ENCODE data around the gene DUSP8. TPM values are rescaled to one million over a fixed set of nuclear protein-coding genes. Genes with fewer than 3 reads are reported as not detected.

The DUSP8 gene
- total and polyA plus RNA-seq, 9 of the 15 experiments (the other 6 are each of a cell fraction or from before 2014, with no cell fraction given): 0.14 to 2.0 (median 0.86) TPM; not detected in 2

DNA sequence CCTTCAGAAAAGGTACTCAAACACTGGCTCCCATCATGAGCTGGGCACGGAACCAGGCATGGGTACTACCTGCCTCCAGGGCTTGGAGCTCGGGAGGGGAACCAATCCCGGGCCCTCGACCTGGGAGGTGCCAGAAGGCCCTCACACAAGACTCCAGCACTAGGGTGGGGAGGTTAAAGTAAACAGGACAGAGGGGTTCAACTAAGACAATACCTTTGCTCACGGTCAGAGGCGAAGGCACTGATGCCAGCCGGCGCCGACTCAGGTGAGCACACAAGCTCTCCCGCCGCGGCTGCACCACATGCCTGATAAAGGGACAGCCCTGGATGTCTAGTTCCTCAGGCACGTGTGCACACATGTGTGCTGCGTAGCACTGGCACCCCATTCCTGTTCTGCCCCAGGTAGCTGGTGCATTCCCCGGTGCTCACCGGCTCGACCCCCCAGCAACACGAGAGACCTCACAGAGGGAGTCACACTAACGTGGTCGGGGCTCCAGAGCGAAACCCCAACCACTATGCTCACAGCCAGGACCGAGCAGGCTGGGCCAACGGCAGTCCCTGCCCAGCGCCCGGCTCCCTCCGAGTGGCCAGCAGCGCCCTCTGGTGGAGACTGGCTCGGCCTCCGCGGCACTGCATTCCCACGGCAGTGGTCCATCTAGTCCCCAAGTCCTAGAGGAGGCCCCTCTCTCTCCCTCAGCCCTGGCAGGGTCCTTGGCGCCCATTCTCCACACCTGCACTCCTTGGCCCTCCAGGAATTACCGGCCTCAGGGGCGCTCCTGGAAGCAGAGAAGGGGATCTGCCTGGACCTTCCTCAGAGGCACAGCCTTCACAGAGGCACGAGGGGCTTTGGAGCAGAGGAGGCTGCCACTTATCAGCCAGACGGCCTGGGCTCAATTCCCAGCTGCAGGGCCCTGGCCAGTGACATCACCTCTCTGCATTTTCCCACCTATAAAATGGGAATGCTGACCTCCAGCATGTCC lies 56.7 kb downstream of the DUSP8 start (continued):
- no peak for TF ChIP-seq ARID2 (IDR thresholded peaks at IDR 0.05)
- TF ChIP-seq KDM1A (IDR thresholded peaks at IDR 0.05): no peak
- TF ChIP-seq, protein P1, sequence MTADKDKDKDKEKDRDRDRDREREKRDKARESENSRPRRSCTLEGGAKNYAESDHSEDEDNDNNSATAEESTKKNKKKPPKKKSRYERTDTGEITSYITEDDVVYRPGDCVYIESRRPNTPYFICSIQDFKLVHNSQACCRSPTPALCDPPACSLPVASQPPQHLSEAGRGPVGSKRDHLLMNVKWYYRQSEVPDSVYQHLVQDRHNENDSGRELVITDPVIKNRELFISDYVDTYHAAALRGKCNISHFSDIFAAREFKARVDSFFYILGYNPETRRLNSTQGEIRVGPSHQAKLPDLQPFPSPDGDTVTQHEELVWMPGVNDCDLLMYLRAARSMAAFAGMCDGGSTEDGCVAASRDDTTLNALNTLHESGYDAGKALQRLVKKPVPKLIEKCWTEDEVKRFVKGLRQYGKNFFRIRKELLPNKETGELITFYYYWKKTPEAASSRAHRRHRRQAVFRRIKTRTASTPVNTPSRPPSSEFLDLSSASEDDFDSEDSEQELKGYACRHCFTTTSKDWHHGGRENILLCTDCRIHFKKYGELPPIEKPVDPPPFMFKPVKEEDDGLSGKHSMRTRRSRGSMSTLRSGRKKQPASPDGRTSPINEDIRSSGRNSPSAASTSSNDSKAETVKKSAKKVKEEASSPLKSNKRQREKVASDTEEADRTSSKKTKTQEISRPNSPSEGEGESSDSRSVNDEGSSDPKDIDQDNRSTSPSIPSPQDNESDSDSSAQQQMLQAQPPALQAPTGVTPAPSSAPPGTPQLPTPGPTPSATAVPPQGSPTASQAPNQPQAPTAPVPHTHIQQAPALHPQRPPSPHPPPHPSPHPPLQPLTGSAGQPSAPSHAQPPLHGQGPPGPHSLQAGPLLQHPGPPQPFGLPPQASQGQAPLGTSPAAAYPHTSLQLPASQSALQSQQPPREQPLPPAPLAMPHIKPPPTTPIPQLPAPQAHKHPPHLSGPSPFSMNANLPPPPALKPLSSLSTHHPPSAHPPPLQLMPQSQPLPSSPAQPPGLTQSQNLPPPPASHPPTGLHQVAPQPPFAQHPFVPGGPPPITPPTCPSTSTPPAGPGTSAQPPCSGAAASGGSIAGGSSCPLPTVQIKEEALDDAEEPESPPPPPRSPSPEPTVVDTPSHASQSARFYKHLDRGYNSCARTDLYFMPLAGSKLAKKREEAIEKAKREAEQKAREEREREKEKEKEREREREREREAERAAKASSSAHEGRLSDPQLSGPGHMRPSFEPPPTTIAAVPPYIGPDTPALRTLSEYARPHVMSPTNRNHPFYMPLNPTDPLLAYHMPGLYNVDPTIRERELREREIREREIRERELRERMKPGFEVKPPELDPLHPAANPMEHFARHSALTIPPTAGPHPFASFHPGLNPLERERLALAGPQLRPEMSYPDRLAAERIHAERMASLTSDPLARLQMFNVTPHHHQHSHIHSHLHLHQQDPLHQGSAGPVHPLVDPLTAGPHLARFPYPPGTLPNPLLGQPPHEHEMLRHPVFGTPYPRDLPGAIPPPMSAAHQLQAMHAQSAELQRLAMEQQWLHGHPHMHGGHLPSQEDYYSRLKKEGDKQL (CRISPR knock-in tag; IDR thresholded peaks at IDR 0.05; ENCODE audit: borderline replicate concordance): no peak
- TF ChIP-seq PTRF (tag; IDR thresholded peaks at IDR 0.05): no peak
- 0 out of 2 replicates have a peak, but pooled peaks have one; percentile 47 for TF ChIP-seq XRCC5 (IDR thresholded peaks at IDR 0.05; ENCODE audit: low read depth, low read length)
- TF ChIP-seq MAFG (tag; conservative IDR thresholded peaks at IDR 0.05): no peak
- TF ChIP-seq GTF2F1 (IDR thresholded peaks at IDR 0.05; ENCODE audit: low read depth, low read length): no peak
- no peak for TF ChIP-seq CAMTA2 (CRISPR knock-in tag; conservative IDR thresholded peaks at IDR 0.05)
- no peak for TF ChIP-seq SMAD4 (CRISPR knock-in tag; conservative IDR thresholded peaks at IDR 0.05)
- TF ChIP-seq, protein P2, sequence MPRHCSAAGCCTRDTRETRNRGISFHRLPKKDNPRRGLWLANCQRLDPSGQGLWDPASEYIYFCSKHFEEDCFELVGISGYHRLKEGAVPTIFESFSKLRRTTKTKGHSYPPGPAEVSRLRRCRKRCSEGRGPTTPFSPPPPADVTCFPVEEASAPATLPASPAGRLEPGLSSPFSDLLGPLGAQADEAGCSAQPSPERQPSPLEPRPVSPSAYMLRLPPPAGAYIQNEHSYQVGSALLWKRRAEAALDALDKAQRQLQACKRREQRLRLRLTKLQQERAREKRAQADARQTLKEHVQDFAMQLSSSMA (CRISPR knock-in tag; IDR thresholded peaks at IDR 0.05): no peak
- TF ChIP-seq, protein P3, sequence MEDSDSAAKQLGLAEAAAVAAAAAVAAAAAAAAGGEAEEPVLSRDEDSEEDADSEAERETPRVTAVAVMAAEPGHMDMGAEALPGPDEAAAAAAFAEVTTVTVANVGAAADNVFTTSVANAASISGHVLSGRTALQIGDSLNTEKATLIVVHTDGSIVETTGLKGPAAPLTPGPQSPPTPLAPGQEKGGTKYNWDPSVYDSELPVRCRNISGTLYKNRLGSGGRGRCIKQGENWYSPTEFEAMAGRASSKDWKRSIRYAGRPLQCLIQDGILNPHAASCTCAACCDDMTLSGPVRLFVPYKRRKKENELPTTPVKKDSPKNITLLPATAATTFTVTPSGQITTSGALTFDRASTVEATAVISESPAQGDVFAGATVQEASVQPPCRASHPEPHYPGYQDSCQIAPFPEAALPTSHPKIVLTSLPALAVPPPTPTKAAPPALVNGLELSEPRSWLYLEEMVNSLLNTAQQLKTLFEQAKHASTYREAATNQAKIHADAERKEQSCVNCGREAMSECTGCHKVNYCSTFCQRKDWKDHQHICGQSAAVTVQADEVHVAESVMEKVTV (CRISPR knock-in tag; IDR thresholded peaks at IDR 0.05): 0 out of 2 replicates have a peak, but pooled peaks have one; percentile 16
- TF ChIP-seq, protein P4, sequence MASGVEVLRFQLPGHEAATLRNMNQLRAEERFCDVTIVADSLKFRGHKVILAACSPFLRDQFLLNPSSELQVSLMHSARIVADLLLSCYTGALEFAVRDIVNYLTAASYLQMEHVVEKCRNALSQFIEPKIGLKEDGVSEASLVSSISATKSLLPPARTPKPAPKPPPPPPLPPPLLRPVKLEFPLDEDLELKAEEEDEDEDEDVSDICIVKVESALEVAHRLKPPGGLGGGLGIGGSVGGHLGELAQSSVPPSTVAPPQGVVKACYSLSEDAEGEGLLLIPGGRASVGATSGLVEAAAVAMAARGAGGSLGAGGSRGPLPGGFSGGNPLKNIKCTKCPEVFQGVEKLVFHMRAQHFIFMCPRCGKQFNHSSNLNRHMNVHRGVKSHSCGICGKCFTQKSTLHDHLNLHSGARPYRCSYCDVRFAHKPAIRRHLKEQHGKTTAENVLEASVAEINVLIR (CRISPR knock-in tag; IDR thresholded peaks at IDR 0.05): no peak
